Thyroid gland (tissue), 4 donors: Measurements from ENCODE around the gene TMEM81.

Experiments used
- POLR2A ChIP-seq, 2 donors: fragments of 450-650 bp; IDR thresholded peaks; one replicate each; pipeline ENCODE4 v1.6.1; 2017; ENCODE audit warnings: antibody characterized with exemption in 2 of 2, mild to moderate bottlenecking in 2 of 2, moderate library complexity in 1 of 2
- TF ChIP-seq, protein P1 (sequence below), 6 experiments: fragments of 200-600 bp in 3 of 6; fragments of 450-650 bp in 3 of 6; sonication (generic) in 3 of 6; IDR thresholded peaks; one replicate each; pipeline ENCODE4 v1.5.1; 2016 to 2019; ENCODE audit warnings: antibody characterized with exemption in 6 of 6, mild to moderate bottlenecking in 2 of 6, inconsistent platforms in 1 of 6, moderate library complexity in 1 of 6

DNA sequence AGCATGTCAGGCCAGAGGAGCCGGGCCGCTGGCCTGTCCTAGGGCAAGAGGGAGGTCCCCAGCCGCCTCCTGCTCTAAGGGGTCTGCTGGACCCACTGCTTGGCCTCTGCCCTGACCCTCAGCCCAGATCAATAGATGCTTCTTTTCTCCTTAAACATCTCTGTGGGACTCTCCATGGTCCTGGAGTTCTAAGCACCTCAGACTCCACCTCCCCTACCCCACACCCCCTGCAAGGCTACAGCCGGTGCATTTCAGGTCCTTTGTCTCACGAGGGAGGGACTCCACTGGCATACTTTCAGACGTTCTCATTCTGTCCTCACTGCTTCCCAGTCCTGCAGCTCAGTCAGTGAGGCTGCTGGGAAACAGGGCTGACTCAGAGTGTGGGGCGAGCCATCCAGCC, 30.2 kb downstream of the TMEM81 start:
- no peak for TF ChIP-seq POLR2A (IDR thresholded peaks at IDR 0.05)
- TF ChIP-seq, protein P1, sequence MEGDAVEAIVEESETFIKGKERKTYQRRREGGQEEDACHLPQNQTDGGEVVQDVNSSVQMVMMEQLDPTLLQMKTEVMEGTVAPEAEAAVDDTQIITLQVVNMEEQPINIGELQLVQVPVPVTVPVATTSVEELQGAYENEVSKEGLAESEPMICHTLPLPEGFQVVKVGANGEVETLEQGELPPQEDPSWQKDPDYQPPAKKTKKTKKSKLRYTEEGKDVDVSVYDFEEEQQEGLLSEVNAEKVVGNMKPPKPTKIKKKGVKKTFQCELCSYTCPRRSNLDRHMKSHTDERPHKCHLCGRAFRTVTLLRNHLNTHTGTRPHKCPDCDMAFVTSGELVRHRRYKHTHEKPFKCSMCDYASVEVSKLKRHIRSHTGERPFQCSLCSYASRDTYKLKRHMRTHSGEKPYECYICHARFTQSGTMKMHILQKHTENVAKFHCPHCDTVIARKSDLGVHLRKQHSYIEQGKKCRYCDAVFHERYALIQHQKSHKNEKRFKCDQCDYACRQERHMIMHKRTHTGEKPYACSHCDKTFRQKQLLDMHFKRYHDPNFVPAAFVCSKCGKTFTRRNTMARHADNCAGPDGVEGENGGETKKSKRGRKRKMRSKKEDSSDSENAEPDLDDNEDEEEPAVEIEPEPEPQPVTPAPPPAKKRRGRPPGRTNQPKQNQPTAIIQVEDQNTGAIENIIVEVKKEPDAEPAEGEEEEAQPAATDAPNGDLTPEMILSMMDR (IDR thresholded peaks at IDR 0.05) = no peak
